GM06990 (cell line): ENCODE measurements around the gene CLDND2.

Source experiments
- DNase-seq: peaks from one replicate; pipeline ENCODE4 v3.0.0-alpha.2; 2011; ENCODE audit not compliant: insufficient read length; ENCODE audit errors: extremely low read depth
- H3K27me3 ChIP-seq: replicated peaks from 2 replicates; pipeline ENCODE4 v1.6.0; 2011; ENCODE audit warnings: low read length; ENCODE audit not compliant: control insufficient read depth, insufficient read depth
- H3K36me3 ChIP-seq: 2 replicates; pipeline ENCODE4 v1.5.1; 2011; ENCODE audit warnings: low read length; ENCODE audit not compliant: control insufficient read depth, insufficient read depth
- H3K4me3 ChIP-seq: replicated peaks from 2 replicates; pipeline ENCODE4 v1.5.1; 2011; ENCODE audit warnings: low read depth, mild to moderate bottlenecking, control low read depth, low read length
- TF ChIP-seq, protein P1 (sequence below): IDR thresholded peaks from 2 replicates; pipeline ENCODE4 v1.5.1; 2011; ENCODE audit warnings: low read length, control low read depth, mild to moderate bottlenecking, inconsistent platforms; ENCODE audit not compliant: insufficient read depth, poor library complexity, severe bottlenecking

Gene CLDND2

DNA sequence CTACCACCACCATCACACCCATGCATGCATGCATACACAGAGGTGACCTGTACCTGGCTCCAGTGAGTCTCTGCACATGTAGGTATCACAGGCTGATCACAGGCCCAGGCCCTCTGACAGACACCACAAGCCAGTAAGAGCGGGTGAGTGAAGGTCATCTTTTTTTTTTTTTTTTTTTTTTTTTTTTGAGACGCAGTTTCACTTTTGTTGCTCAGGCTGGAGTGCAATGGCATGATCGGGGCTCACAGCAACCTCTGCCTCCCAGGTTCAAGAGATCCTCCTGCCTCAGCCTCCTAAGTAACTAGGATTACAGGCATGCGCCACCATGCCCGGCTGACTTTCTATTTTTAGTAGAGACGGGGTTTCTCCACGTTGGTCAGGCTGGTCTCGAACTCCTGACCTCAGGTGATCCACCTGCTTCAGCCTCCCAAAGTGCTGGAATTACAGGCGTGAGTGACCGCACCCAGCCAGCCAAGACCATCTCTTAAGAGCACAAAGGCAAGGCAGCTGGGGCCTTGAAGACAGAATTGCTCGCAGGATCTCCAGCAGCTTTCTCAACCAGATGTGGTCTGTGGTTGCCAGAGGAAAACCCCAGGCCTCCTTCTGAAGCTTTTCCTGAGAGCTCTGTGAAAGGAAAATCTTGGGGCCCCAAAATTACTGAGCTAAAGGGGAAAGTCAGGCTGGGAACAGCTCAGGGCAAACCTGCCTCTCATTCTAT, 6.9 kb upstream of the CLDND2 start:
- no peaks in the 10 kb centered on the region for H3K36me3 ChIP-seq
- no peaks in the 10 kb centered on the region for H3K27me3 ChIP-seq
- DNase-seq, result peak; percentile 48
- TF ChIP-seq, protein P1, sequence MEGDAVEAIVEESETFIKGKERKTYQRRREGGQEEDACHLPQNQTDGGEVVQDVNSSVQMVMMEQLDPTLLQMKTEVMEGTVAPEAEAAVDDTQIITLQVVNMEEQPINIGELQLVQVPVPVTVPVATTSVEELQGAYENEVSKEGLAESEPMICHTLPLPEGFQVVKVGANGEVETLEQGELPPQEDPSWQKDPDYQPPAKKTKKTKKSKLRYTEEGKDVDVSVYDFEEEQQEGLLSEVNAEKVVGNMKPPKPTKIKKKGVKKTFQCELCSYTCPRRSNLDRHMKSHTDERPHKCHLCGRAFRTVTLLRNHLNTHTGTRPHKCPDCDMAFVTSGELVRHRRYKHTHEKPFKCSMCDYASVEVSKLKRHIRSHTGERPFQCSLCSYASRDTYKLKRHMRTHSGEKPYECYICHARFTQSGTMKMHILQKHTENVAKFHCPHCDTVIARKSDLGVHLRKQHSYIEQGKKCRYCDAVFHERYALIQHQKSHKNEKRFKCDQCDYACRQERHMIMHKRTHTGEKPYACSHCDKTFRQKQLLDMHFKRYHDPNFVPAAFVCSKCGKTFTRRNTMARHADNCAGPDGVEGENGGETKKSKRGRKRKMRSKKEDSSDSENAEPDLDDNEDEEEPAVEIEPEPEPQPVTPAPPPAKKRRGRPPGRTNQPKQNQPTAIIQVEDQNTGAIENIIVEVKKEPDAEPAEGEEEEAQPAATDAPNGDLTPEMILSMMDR, result no peak
- H3K4me3 ChIP-seq, result no peak overlapping the region

DNA sequence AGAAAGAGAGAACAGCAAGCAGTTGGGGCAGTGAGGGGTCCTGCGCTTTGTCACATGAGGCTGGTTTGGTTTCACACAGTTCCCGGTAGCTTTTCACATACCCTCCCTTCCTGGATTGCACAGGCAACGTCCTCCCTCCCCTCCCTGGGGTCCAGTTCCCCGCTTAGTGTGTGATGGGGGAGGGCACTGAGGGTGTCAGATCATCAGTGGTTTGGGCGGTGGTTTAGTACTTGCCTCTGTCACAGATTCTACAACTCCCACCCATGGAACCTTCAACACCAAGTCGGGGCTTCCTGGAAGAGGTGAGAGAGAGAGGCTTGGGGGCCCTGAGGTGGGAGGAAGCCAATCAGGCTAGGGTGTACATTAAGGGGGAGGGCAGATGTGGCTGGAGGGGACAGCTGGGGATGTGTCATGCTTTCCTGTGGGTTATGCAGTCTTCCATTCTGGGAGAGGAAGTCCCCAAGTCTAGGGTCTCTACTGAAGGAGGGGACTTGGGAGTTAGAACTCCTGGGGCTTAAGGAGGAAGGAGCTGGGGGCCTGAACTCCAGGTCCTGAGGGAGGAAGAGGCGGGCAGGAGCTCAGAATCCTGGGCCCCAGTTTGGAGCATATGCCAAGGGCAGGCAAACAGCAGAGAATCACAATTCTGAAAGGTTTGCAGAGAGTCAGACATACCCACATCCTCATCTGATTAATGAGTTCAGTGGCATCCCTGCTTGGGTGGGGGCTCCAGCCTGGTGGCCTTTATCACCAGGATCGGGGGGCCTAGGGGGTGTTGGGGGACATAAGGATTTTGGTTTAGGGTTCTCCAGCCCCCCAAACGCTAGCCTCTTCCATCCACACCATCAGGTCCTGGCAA, 4.1 kb upstream of the CLDND2 start, which contains the start of gene NKG7:
Gene NKG7 (minus strand): TSS at position 6 of the 856 bp plus-strand sequence. CDS start 119 bp downstream, outside the sequence.
- Histone ChIP-seq H3K4me3 (no peak within 1 kb of the TSS), H3K36me3 (no peaks in the 10 kb centered on the region), H3K27me3 (no peaks in the 10 kb centered on the region)
- TF ChIP-seq, protein P1, result no peak
- DNase-seq, result peak; percentile 68

DNA sequence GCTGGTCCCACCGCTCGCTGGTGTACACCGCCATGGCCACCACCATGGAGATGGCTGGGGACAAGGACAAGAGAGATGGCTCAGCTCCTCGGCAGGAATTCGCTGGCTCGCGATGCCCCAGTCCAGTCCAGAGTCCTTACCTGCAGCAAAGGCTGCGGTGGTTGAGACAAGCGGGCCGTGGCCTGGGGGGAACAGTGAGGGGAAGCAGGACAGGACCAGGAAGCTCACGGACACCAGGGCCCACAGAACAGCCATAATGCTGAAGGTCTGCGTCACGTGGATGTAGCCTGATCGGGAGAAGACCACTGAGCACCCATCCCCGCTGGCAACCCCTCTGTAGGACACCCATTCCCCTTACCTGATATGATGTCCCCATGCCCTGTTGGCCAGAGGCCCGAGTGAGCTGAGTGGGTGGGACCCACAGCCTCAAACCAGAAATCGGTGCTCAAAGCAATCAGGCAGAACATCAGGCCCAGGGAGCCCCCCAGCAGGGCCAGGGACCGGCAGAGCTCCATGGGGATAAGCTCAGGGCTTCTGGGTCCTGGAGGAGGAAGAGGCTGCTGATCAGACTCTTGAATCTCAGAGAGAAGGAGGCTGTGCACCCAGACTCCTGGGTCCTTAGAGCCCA, 3.3 kb upstream of the CLDND2 start:
- TF ChIP-seq, protein P1, result no peak
- no peaks in the 10 kb centered on the region for H3K36me3 ChIP-seq
- no peak for DNase-seq
- H3K27me3 ChIP-seq, result no peaks in the 10 kb centered on the region
- no peak overlapping the region for H3K4me3 ChIP-seq

DNA sequence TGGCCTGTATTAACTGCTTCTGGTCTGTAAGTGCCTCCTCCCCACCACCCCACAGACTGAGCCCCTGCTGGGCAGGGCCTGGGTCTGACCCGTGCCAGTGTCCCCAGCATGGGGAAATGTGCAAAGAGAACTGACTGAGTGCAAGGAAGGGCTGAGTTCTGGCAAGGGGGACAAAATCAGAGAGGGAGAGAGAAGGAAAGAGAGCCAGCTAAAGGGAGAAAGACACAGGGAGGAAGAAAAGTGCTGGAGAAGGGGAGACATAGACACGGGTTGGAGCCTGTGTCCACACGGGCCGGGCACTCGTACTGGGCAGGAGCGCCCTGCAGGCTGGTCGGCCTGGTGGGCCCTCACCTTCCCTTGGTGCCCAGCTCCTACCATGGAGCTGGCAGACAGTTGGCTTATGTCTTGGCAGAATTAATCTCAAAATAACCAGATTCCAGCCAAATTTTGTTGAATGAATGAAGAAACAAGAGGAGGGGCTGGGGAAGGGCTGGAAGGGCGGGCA, 2.4 kb upstream of the CLDND2 start:
- H3K36me3 ChIP-seq, result no peaks in the 10 kb centered on the region

DNA sequence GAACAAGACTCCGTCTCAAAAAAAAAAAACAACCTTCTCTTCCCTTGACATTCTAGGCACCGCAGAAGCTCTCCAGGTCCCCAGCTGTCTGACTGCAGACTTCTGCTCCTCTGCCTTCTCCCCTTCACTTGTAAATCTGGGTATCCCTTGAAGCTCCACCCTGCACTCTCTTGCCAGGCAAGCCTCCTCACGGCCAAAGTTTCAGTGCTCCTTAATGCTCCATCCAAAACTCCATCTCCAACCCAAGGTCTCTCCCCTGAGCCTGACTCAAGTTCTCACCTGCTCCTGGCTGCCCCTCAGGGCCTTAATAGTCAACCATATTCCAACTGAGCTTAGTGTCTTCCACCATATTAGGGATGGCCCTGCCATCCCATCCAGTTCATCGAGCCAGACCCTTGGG, 1.4 kb upstream of the CLDND2 start:
- DNase-seq, result no peak
- Histone ChIP-seq H3K4me3 (no peak overlapping the region), H3K27me3 (no peaks in the 10 kb centered on the region), H3K36me3 (no peaks in the 10 kb centered on the region)
- TF ChIP-seq, protein P1, result no peak

More for the DNA sequence above, 2.4 kb upstream of the CLDND2 start:
- H3K27me3 ChIP-seq, result no peaks in the 10 kb centered on the region
- no peak overlapping the region for H3K4me3 ChIP-seq
- TF ChIP-seq, protein P1, result no peak
- no peak for DNase-seq
